HG03103 (cell line): Measurements from ENCODE around the gene ZNF48.

Source experiments
- ATAC-seq: cut with Tn5 transposase; IDR thresholded peaks from one replicate; pipeline ENCODE4 v1.9.1; 2021; ENCODE audit warnings: low read depth; ENCODE audit not compliant: unreplicated experiment

The ZNF48 gene

DNA sequence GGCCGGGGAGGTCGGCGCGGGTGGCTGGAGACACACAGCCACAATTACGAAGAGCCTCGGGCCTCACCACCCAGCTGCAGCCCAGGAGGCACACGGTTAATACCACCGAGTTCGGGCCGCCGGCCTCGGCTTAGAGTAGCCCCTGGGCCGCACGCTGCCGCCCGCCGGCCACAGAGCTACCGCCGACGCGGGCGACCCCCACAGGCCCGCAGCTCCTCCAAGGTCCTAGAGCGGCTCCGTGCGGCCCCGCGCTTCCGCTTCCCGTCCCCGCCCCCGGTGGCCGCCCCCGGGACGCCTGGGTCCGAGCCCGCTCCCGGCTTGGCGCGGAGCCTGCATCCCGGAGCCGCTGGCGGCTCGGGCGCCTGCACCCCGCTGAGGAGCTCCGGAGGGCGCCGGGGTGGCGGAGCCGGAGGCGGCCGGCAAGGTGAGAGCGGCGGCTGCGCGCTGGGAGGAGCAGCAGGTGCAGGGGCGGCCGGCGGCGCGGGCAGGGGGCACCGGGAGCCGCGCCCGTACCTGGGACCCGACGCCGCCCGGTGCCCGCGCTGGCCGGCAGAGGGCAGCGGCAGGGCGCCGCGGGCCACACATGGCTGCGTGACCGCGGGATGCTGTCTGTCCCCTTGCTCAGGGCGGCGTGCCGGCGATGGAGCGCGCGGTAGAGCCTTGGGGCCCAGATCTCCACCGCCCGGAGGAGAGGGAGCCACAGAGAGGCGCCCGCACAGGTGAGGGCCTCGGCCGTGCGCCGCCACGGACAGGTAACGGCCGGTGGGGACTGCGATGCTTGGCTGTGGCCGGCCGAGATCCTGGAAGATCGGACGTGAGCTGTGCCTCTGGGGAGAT is at the start of gene ZNF48:
Gene ZNF48 (plus strand): TSS at position 266 of the 837 bp plus-strand sequence. CDS start 375 bp downstream, at position 641.
- peak; percentile 53 for ATAC-seq

DNA sequence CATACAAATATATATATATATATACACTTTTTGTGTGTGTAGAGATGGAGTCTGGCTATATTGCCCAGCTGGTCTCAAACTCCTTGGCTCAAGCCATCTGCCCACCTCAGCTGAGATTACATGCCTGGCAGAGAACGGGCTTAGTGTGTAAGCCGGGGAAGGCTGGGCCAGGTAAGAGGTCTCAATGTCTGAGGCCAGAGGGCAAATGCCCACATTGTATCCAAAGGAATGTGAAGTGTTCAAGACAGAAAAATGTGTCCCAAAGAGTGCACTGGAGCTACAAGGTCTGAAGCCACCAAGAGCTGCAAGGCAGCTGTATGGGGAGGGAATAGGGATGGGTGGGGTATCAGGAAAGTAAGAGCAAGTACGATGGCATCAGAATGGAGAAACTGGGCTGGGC is 48.9 kb upstream of the ZNF48 start:
- no peak for ATAC-seq

DNA sequence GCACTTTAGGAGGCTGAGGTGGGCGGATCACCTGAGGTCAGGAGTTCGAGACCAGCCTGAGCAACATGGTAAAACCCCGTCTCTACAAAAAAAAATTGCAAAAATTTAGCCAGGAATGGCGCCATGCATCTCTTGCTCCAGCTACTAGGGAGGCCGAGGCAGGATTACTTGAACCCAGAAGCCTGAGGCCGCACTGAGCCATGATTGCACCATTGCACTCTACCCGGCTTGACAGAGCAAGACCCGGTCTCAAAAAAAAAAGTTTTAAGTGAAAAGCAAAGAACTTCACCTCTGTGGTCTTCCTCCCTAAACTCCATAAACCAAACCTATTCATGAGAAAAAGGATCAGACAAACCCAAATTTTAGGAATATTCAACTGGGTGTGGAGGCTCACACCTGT is 47.1 kb upstream of the ZNF48 start:
- no peak for ATAC-seq

DNA sequence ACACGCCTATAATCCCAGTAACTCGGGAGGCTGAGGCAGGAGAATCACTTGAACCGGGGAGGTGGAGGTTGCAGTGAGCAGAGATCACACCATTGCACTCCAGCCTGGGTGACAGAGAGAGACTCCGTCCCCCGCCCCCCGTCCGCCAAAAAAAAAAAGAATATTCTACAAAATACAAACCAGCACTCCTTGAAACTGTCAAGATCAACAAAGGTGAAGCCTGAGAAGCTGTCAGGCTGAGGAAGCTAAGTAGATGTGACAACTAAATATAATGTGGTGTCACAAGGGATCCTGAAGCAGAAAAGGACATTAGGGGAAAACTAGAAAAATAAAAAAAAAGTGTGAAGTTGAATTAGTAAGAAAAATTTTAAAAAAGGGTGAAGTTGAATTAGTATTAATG is 46.3 kb upstream of the ZNF48 start:
- ATAC-seq, result no peak

DNA sequence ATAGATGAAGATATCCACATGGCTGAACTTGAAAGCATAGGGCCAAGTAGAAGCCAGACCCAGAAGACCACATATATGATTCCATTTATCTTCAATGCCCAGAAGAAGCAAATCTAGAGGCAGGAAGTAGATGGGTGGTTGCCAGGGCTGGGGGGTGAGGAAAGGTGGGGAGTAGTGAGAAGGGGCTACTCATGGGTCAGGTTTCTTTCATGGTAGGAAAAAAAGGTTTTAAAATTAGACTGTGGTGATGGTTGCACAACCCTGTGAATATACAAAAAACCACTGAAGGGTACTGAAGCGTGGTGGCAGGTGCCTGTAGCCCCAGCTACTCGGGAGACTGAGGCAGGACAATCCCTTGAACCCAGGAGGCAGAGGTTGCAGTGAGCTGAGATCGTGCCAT is 45.5 kb upstream of the ZNF48 start:
- ATAC-seq, result no peak

DNA sequence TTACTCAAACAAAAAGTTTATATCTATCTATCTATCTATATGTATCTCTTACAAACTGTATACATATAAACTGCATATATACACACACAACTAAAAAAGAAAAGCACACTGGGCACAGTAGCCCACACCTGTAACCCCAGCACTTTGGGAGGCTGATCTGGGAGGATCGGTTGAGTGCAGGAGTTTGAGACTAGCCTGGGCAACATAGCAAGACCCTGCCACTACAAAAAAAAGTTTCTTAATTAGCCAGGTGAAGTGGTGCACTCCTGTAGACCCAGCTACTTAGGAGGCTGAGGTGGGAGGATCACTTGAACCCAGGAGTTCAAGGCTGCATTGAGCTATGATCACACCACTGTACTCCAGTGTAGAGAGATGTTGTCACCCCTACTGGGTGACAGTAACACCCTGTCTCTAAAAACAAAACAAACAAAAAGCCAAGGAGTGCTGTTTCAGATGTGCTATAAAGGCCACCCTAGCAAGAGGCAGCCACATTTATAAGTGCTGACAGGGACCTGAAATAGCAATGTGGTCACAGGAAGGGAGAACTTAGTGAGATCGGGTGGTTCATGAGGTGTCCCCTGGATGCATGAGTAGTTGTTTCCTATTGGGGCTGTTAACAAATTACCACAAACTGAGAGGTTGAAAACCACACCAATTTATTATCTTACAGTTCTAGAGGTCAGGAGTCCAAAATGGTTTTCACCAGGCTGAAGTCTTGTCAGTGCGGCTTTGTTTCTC is 44.9 kb upstream of the ZNF48 start:
- ATAC-seq, result no peak

DNA sequence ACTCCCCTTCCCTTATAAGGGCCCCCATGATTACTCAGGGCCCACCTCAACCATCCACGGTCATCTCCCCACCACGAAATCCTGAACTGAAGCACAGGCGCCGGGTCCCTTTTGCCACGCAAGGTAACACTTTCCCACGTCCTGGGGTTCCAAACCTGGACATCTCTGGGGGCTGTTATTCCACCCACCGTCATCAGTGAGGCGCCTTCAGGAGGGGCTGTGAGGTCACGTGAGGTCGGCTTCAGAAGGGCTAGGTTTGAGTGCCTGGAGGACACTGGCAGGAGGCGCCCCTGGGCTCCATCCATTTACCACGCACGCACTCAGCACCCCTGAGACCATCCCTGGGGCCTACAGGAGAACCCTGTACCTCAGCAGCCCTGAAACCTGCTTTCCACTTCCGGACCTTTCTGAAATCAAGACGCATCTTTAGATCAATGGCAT is 44.2 kb upstream of the ZNF48 start:
- ATAC-seq, result no peak

DNA sequence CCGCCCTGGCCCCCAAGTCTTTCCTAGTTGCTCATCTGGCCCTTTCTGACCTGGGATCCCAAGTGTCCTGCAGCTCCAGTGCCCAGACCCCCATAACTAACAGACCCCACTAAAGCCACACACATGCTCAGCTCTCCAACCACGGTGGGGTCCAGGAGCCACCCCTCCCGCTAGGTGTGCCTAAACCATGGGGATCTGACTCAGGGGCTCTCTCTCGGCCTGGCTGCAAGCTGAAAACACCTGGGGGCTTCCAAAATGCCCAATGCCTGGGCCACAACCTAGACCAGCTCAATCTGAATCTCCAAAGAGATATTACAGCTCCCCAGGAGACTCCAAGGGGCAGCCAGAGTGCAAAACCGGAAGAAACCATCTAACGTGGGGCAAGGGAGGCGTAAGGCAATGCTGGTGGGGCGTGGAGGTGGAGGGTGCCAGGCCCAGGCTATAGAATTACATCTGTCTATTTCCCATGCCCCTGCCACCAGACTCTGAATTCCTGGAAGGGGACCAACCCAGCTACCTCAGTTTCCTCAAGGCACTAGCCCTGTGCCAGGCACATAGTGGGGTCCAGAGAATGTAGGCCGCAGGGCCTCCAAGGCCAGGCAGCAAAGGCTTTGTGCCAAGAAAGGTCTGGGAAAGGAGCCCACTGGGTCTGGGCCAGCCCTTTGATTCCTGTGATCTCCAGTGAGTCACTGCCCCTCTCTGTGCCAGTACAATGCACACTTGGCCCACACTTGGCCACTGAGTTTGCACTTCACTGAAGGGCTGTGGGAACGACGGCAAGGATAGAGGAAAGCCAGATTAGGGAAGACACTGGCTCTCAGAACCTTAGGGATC is 43.4 kb upstream of the ZNF48 start:
- ATAC-seq, result no peak

DNA sequence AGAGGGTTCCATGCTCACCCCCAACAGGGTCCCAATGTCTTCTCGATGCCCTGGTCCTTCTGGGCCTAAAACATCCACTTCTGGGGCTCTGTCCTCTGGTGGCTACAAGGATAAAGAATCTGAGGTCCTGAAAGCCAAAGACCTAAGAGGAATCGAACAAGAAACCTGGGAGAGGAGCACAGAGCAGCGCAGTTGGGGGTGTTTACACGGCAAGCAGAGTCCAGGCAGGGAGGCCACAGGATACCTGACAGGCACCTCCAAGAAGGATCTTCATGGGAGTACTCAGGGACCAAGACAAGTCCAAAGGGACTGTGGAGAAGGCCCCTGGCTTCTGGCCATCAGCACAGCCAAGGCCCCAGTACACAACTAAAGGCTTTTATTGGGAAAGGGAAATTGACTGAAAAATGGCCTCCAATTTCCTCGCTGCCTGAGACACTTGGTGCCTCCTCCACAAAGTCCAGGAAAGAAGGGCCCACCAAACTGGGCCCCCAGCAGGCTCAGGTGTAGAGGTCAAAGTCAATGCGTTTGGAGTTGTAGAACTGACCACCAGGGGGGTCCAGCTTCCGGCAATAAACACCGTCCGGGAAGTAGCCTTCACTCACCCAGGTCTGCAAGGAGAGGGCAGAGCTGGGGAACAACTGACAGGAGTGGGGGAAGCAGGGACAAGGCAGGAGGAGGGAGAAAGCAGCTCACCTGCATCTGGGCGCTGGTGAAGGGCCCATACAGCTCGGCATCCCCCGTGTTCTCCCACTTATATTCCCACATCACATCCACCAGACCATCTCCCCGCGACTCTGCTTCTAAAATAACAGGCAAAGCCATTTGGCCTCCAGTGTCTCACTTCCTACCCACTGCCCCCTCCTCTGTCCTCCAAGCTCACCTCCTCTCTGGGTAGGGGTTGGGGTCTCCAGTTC is 42.5 kb upstream of the ZNF48 start:
- ATAC-seq, result no peak

DNA sequence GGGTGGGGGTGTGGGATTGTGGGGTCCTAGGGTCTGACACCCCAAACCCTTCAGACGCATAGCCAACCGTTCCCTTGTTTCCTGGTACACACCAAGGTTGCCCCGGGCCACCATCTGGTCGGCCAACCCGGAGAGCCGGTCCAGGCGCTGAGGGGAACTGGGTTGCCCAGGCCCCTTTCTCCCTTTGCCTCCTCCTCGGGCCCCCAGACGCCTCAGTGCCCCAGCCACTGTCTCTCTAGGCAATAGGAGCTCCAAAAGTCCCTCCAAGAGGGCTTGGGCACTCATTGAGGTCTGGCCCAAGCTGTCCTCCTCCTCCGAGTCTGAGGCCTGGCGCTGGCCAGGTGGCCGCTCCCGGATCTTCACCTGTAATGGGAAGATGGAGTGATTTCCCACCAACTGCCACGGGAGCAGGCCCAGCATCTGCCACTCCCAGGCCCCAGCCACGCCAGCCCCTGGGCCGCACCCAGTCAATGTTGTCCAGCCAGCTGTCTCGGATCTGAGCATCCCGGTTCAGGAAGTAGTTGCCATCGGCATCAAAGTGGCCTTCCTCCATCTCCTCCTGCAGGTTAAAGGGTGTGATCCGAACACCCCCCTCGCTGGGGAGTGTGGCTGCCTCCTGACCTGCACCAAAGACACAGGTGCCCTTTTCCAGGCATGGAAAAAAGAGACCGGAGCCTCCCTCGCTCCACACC is 41.6 kb upstream of the ZNF48 start:
- ATAC-seq, result no peak

DNA sequence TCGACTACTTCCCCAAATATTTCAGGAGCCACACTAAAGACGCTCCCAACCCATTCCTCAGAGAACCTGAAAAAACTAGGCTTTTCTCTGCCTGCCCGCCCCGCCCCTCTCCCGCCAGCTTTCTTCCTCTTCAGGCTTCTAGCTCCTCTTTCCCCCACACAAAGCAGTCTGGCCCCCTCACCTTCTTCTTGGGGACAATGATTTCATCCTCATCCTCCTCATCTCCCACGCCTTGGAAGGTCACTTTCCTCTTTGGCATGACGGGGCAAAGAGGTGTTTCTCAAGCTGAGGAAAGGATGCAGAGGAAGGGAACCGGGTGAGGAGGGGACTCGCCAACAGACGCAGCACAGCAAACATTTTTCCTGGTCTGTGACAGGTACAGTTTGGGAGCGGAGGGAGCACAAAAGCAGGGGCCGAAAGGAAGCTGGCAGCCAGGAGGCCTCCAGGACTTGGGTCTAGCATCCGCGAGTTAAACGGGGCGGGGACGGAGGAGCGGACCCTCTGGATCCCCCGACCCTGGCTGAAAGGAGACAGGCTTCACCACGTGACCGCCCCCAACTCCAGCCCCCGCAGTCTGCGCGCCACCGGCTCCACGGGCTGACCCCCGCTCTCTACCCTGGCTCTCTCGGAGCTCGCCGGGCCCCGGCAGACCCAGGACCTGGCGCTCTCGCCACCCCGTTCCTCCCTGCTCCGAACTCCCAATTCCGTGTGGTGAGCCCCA is 40.6 kb upstream of the ZNF48 start:
- ATAC-seq, result peak; percentile 13

DNA sequence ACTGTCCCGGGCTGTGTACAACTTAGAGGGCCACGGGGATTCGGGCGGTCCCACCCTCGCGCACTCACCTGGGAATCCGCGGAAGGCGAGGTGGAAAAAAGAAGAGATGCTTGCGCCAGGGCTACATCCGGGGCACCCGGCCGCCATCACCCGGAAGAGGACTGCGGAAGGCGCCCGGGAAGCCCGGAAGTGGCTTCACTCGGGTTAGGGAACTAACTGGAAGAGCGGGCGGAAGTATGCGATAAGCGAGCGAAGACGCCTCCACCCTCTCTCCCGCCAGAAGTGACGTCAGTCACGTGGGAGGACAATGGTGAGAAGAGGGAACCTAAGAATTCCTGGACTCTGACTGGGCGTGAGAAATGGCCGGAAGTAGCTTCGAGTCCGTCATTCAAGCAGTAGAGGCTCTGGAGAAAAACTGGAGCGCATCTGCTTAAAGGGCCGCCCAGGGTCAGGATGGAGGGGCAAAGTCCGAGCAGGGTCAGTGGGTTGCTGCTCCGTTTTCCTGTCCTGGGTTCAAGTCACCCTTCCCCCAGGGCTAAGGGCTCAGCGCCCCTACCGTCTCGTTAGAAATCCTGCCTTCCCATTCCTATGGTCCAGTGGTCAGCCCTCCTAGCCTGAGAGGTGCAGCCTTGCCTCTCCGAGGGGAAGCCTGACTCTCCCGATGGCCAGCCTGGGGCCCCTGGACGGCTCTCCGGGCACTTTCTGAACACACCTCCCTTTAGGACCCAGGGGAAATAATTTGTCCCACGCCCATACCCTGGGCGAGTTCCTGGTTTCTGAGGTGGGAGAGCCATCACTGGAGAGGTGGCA is 39.9 kb upstream of the ZNF48 start, which contains the start of gene CD2BP2:
Gene CD2BP2 (minus strand): TSS at position 165 of the 810 bp plus-strand sequence. CDS start 627 bp downstream, outside the sequence.
- ATAC-seq, result peak; percentile 44

DNA sequence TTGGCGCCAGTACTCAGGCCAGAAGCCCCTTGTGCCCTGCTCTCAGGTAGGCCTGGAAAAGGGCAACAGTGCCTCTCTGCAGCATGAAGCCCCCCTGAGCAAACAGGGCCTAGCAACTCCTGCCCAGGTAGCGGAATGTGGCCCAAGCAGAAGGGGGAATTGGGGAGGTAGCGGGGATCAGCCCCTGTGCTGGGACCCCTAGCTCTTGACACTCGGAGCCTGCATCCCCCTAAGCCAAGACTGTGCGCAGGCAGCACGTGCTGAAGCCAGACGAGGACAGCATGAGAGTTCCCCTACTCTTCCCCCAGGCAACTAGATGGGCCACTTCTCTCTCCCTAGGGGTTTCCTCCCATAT is 39.3 kb upstream of the ZNF48 start:
- ATAC-seq, result no peak

DNA sequence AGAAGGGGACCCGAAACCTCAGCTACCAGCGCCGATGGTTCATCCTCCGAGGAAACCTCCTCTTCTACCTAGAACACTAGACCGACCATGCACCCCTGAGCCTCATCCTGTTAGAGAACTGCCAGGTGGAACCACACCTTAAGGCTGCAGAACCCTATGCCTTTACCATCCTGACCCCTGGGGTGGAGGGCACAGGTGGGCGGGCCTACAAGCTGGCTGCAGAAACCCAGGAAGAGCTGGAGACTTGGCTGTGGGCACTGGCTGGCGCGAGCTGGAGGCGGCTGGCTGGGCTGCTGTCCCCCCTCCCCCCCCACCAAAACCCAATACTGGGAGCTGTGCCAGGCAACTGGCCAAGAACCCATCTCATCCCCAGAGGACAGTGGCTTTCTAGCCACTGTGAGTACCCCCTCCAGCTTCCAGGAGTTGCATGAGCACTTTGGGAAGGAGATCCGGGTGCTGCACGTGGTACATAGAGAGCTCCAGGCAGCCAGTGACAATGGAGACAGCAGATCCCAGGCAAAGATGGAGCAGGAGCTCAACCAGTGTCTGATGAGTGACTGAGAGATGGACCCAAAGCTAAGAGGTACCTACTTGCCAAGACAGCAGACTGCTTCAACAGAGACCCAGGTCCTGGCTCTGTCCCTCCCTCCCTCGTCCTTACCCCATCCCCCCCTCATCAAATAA is 38.7 kb upstream of the ZNF48 start:
- no peak for ATAC-seq

DNA sequence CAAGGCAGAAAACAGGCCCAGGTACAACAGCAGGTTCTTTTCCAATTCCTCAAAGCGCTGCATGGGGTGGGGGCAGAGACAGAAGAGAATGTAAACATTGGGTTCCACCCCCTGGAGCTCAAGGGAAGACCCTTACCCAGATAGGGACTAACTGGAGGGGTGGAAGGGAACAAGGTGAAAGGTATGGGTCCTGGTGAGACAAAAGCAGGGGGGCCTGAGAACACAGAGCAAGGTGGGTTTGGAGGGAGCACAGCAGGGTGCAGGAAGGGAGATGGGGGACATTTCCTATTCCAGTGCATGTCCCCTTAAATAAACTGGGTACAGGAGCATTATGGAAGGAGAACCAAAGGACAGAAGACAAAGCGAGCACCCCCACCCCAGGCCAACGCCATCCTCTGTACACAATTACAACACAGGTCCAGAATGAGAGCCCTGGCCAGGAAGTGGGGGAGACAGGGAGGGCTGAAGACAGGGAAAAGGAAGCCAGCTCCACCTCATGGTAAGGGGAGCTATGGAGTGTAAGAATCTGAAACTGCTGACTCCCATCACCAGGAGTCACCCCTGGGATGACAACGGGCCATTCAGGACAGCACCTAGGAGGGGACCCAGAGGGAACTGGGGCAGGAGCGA is 38.0 kb upstream of the ZNF48 start:
- ATAC-seq, result no peak

DNA sequence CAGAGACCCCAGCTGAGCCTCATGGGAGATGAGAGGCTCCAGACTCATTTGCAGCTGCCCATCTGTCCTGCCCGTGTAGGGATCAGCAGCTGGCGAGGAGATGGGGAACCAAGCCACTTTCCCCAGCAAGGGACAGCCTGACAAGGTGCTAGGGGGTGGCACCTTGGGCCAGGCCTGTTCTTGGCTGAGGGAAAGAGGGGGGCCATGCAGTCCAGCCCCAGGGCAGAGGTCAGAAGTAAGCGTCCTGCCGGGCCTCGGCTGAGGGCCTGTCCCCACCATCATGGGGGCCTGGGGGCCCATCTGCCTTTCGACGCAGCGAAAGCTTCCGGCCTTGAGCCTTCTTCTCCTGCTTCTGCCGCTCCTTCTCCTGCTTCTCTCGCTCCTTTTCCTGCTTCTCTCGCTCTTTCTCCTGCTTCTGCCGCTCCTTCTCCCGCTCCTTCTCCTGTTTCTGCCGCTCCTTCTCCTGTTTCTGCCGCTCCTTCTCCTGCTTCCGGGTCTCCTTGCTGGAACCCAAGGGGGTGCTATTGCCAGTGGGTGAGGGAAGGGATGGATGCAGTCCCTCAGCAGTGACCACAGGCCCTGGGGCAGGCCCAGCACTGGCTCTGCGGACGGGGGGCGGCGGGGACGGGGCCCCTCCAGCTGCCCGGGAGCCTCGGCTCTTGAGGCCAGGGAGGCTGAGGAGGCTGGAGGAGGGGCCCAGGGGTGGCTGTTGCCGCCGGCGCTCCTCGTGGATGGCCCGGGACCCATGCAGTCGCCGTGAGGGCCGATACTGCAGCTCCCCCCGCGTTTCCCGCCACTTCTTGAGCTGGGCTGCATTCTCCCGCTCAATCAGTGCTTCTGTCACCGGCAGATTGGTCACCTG is 37.3 kb upstream of the ZNF48 start:
- no peak for ATAC-seq
